HepG2 (cell line): Measurements from ENCODE around the gene WDHD1. TPM values are rescaled to one million over a fixed set of nuclear protein-coding genes. Genes with fewer than 3 reads are reported as not detected.

Experiments
- MAF1 ChIP-seq: sonication (generic); formaldehyde crosslinking; IDR thresholded peaks from 2 replicates; pipeline ENCODE4 v1.5.0; 2020; ENCODE audit warnings: missing genetic modification reagents, borderline replicate concordance
- ZNF773 ChIP-seq: sonication (generic); formaldehyde crosslinking; IDR thresholded peaks from 2 replicates; pipeline ENCODE4 v1.4.0; 2020; ENCODE audit warnings: missing genetic modification reagents, borderline replicate concordance
- polyA plus RNA-seq, 8 experiments: library from polyadenylated mRNA; depleted of rRNA in 3 of 8; stranded (reverse) in 7 of 8; unstranded in 1 of 8; fragments of >200 nt; fragmentation: Illumina TruSeq in 4 of 8; extraction: Trizol in 4 of 8; gene quantifications; 2 replicates each; pipeline versions ENCODE4 v1.2.1 to v1.2.3, GENCODE V29; 2011 to 2016; ENCODE audit warnings: low read depth in 4 of 8, missing spikeins in 1 of 8, mixed read lengths in 1 of 8; ENCODE audit not compliant: insufficient read depth in 1 of 8
- total RNA-seq, 5 experiments: library from RNA; depleted of rRNA; stranded (reverse); fragments of >200 nt; fragmentation: Illumina TruSeq; extraction: Trizol; gene quantifications; 2 replicates each; pipeline ENCODE4 v1.2.3, GENCODE V29; 2016; ENCODE audit warnings: low read depth in 1 of 5
- TF ChIP-seq, protein P1 (sequence below), 2 experiments: fragments of 450-650 bp in 1 of 2; sonication (generic) in 1 of 2; formaldehyde crosslinking in 1 of 2; IDR thresholded peaks; 2 replicates each; pipeline versions ENCODE4 v1.6.1 to v1.8.0; 2016 to 2022; ENCODE audit warnings: antibody characterized with exemption in 1 of 2, mild to moderate bottlenecking in 1 of 2, missing genetic modification reagents in 1 of 2
- TF ChIP-seq, protein P2 (sequence below): sonication (generic); formaldehyde crosslinking; IDR thresholded peaks from 2 replicates; pipeline ENCODE4 v1.8.1; 2022; ENCODE audit warnings: mild to moderate bottlenecking, missing genetic modification reagents
- TF ChIP-seq, protein P3 (sequence below): sonication (generic); formaldehyde crosslinking; IDR thresholded peaks from 2 replicates; pipeline ENCODE4 v1.4.0; 2020; ENCODE audit warnings: low read depth, mild to moderate bottlenecking, missing genetic modification reagents
- TF ChIP-seq, protein P4 (sequence below): sonication (generic); formaldehyde crosslinking; IDR thresholded peaks from 2 replicates; pipeline ENCODE4 v1.5.1; 2020; ENCODE audit warnings: mild to moderate bottlenecking, missing genetic modification reagents, borderline replicate concordance
- TF ChIP-seq, protein P5 (sequence below): sonication (generic); formaldehyde crosslinking; conservative IDR thresholded peaks from 2 replicates; pipeline ENCODE4 v1.8.0; 2022; ENCODE audit warnings: mild to moderate bottlenecking, moderate library complexity, missing genetic modification reagents

The WDHD1 gene
- total and polyA plus RNA-seq, 2 of the 13 experiments (the other 11 are each of a cell fraction or from before 2014, with no cell fraction given), result 5.5 to 27.5 TPM

DNA sequence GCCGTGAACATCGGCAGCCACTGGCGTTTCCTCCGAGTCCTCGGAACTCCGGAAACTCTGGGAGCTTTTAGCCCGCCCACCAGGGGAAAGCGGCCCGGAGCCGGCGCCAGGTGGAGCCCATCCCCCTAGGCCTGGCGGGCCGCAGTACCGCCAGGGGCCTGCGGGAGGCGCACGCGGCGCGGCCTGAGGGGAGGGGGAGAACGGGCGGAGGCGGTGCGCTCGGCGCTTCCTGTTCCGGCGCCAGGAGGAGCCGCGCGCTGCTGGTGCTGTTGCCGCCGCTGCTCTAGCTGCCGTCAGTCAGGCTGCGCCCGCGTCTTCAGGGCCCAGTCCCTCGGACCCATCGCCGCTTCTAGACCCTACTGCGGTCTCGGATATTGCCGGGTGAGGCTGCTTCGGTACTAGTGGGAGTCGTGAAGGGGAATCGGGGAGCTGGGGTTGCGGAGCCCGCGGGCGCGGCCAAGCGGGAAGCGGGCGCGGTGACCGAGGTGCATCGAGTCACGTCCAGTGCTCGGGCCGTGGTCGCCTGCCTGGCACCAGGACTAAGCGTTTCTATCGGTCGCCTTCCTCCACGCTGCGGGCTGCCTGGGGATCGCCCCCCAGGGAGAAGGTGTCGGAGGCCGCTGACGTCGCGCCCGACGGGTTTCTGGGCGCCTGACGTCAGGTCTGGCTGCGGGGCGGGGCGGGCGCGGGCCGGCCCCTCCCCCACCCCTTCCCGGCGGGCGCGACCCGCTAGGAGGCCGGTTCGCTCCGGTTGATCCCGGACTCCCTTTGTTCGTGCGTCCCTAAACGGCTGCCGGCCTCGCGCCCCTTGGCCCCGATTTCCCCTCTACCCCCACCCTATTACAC lies 24.7 kb upstream of the WDHD1 start, which contains the start of gene MAPK1IP1L (continued):
- TF ChIP-seq, protein P1, sequence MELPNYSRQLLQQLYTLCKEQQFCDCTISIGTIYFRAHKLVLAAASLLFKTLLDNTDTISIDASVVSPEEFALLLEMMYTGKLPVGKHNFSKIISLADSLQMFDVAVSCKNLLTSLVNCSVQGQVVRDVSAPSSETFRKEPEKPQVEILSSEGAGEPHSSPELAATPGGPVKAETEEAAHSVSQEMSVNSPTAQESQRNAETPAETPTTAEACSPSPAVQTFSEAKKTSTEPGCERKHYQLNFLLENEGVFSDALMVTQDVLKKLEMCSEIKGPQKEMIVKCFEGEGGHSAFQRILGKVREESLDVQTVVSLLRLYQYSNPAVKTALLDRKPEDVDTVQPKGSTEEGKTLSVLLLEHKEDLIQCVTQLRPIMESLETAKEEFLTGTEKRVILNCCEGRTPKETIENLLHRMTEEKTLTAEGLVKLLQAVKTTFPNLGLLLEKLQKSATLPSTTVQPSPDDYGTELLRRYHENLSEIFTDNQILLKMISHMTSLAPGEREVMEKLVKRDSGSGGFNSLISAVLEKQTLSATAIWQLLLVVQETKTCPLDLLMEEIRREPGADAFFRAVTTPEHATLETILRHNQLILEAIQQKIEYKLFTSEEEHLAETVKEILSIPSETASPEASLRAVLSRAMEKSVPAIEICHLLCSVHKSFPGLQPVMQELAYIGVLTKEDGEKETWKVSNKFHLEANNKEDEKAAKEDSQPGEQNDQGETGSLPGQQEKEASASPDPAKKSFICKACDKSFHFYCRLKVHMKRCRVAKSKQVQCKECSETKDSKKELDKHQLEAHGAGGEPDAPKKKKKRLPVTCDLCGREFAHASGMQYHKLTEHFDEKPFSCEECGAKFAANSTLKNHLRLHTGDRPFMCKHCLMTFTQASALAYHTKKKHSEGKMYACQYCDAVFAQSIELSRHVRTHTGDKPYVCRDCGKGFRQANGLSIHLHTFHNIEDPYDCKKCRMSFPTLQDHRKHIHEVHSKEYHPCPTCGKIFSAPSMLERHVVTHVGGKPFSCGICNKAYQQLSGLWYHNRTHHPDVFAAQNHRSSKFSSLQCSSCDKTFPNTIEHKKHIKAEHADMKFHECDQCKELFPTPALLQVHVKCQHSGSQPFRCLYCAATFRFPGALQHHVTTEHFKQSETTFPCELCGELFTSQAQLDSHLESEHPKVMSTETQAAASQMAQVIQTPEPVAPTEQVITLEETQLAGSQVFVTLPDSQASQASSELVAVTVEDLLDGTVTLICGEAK (IDR thresholded peaks at IDR 0.05), result no peak
- TF ChIP-seq, protein P1 (CRISPR knock-in tag; IDR thresholded peaks at IDR 0.05), result no peak; the same call in 1 of the 2 replicates
- TF ChIP-seq, protein P2, sequence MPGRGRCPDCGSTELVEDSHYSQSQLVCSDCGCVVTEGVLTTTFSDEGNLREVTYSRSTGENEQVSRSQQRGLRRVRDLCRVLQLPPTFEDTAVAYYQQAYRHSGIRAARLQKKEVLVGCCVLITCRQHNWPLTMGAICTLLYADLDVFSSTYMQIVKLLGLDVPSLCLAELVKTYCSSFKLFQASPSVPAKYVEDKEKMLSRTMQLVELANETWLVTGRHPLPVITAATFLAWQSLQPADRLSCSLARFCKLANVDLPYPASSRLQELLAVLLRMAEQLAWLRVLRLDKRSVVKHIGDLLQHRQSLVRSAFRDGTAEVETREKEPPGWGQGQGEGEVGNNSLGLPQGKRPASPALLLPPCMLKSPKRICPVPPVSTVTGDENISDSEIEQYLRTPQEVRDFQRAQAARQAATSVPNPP (CRISPR knock-in tag), result peak; percentile 84; the same call in 1 of the 2 replicates
- TF ChIP-seq, protein P3, sequence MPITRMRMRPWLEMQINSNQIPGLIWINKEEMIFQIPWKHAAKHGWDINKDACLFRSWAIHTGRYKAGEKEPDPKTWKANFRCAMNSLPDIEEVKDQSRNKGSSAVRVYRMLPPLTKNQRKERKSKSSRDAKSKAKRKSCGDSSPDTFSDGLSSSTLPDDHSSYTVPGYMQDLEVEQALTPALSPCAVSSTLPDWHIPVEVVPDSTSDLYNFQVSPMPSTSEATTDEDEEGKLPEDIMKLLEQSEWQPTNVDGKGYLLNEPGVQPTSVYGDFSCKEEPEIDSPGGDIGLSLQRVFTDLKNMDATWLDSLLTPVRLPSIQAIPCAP (CRISPR knock-in tag), result 0 out of 2 replicates have a peak, but pooled peaks have one; percentile 77
- TF ChIP-seq ZNF773, result no peak
- peak; percentile 51; the same call in 1 of the 2 replicates for TF ChIP-seq MAF1
- TF ChIP-seq, protein P4, sequence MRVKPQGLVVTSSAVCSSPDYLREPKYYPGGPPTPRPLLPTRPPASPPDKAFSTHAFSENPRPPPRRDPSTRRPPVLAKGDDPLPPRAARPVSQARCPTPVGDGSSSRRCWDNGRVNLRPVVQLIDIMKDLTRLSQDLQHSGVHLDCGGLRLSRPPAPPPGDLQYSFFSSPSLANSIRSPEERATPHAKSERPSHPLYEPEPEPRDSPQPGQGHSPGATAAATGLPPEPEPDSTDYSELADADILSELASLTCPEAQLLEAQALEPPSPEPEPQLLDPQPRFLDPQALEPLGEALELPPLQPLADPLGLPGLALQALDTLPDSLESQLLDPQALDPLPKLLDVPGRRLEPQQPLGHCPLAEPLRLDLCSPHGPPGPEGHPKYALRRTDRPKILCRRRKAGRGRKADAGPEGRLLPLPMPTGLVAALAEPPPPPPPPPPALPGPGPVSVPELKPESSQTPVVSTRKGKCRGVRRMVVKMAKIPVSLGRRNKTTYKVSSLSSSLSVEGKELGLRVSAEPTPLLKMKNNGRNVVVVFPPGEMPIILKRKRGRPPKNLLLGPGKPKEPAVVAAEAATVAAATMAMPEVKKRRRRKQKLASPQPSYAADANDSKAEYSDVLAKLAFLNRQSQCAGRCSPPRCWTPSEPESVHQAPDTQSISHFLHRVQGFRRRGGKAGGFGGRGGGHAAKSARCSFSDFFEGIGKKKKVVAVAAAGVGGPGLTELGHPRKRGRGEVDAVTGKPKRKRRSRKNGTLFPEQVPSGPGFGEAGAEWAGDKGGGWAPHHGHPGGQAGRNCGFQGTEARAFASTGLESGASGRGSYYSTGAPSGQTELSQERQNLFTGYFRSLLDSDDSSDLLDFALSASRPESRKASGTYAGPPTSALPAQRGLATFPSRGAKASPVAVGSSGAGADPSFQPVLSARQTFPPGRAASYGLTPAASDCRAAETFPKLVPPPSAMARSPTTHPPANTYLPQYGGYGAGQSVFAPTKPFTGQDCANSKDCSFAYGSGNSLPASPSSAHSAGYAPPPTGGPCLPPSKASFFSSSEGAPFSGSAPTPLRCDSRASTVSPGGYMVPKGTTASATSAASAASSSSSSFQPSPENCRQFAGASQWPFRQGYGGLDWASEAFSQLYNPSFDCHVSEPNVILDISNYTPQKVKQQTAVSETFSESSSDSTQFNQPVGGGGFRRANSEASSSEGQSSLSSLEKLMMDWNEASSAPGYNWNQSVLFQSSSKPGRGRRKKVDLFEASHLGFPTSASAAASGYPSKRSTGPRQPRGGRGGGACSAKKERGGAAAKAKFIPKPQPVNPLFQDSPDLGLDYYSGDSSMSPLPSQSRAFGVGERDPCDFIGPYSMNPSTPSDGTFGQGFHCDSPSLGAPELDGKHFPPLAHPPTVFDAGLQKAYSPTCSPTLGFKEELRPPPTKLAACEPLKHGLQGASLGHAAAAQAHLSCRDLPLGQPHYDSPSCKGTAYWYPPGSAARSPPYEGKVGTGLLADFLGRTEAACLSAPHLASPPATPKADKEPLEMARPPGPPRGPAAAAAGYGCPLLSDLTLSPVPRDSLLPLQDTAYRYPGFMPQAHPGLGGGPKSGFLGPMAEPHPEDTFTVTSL, result peak; percentile 50
- TF ChIP-seq, protein P5, sequence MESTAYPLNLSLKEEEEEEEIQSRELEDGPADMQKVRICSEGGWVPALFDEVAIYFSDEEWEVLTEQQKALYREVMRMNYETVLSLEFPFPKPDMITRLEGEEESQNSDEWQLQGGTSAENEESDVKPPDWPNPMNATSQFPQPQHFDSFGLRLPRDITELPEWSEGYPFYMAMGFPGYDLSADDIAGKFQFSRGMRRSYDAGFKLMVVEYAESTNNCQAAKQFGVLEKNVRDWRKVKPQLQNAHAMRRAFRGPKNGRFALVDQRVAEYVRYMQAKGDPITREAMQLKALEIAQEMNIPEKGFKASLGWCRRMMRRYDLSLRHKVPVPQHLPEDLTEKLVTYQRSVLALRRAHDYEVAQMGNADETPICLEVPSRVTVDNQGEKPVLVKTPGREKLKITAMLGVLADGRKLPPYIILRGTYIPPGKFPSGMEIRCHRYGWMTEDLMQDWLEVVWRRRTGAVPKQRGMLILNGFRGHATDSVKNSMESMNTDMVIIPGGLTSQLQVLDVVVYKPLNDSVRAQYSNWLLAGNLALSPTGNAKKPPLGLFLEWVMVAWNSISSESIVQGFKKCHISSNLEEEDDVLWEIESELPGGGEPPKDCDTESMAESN, result peak; percentile 94
